HepG2 (cell line): ENCODE measurements around the gene SLC12A2. TPM values are rescaled to one million over a fixed set of nuclear protein-coding genes. Genes with fewer than 3 reads are reported as not detected.

Source experiments
- ADNP ChIP-seq: sonication (generic); formaldehyde crosslinking; IDR thresholded peaks from 2 replicates; pipeline ENCODE4 v1.4.0; 2020; ENCODE audit warnings: missing genetic modification reagents
- ARHGAP35 ChIP-seq: sonication (generic); formaldehyde crosslinking; IDR thresholded peaks from 2 replicates; pipeline ENCODE4 v1.9.0; 2022; ENCODE audit warnings: mild to moderate bottlenecking, inconsistent platforms, moderate library complexity, missing genetic modification reagents, borderline replicate concordance
- ATAD3A ChIP-seq: sonication (generic); formaldehyde crosslinking; IDR thresholded peaks from 2 replicates; pipeline ENCODE4 v1.4.0; 2020; ENCODE audit warnings: missing genetic modification reagents
- CEBPG ChIP-seq: IDR thresholded peaks from 2 replicates; pipeline ENCODE4 v1.6.1; 2016
- CENPX ChIP-seq: sonication (generic); formaldehyde crosslinking; IDR thresholded peaks from 2 replicates; pipeline ENCODE4 v1.9.0; 2021; ENCODE audit warnings: mild to moderate bottlenecking, missing genetic modification reagents, moderate library complexity
- CREM ChIP-seq, 2 experiments: sonication (generic) in 1 of 2; formaldehyde crosslinking in 1 of 2; IDR thresholded peaks; 2 replicates each; pipeline versions ENCODE4 v1.4.0 to v1.6.1; 2016 to 2020; ENCODE audit warnings: antibody characterized with exemption in 1 of 2, mild to moderate bottlenecking in 1 of 2, missing genetic modification reagents in 1 of 2
- HHEX ChIP-seq: IDR thresholded peaks from 2 replicates; pipeline ENCODE4 v1.6.1; 2016; ENCODE audit warnings: control low read depth
- KLF9 ChIP-seq: IDR thresholded peaks from 2 replicates; pipeline ENCODE4 v1.6.1; 2016; ENCODE audit warnings: low read depth
- REXO4 ChIP-seq: sonication (generic); formaldehyde crosslinking; IDR thresholded peaks from 2 replicates; pipeline ENCODE4 v1.8.0; 2022; ENCODE audit warnings: missing genetic modification reagents, mild to moderate bottlenecking, borderline replicate concordance
- RNF219 ChIP-seq: sonication (generic); formaldehyde crosslinking; IDR thresholded peaks from 2 replicates; pipeline ENCODE4 v1.5.0; 2020; ENCODE audit warnings: mild to moderate bottlenecking, missing genetic modification reagents
- SIN3A ChIP-seq: IDR thresholded peaks from 2 replicates; pipeline ENCODE4 v1.6.1; 2011; ENCODE audit warnings: low read depth, mild to moderate bottlenecking, control low read depth, low read length, borderline replicate concordance
- SKI ChIP-seq: fragments of 450-650 bp; IDR thresholded peaks from one replicate; pipeline ENCODE4 v1.6.1; 2018; ENCODE audit warnings: mild to moderate bottlenecking; ENCODE audit not compliant: partially characterized antibody
- TAF15 ChIP-seq: fragments of 200-400 bp; formaldehyde crosslinking; IDR thresholded peaks from one replicate; pipeline ENCODE4 v1.6.1; 2018; ENCODE audit warnings: mild to moderate bottlenecking, low read depth, low read length; ENCODE audit not compliant: poor library complexity, severe bottlenecking
- TCF7 ChIP-seq: sonication (generic); IDR thresholded peaks from 2 replicates; pipeline ENCODE4 v1.6.1; 2016; ENCODE audit warnings: antibody characterized with exemption, low read depth
- ZBTB3 ChIP-seq: sonication (generic); formaldehyde crosslinking; IDR thresholded peaks from 2 replicates; pipeline ENCODE4 v1.4.0; 2020; ENCODE audit warnings: low read depth, mild to moderate bottlenecking, moderate library complexity, missing genetic modification reagents, borderline replicate concordance
- ZFP82 ChIP-seq: sonication (generic); formaldehyde crosslinking; IDR thresholded peaks from 2 replicates; pipeline ENCODE4 v1.5.1; 2020; ENCODE audit warnings: mild to moderate bottlenecking, missing genetic modification reagents, borderline replicate concordance
- ZNF18 ChIP-seq: sonication (generic); formaldehyde crosslinking; IDR thresholded peaks from 2 replicates; pipeline ENCODE4 v1.8.0; 2022; ENCODE audit warnings: mild to moderate bottlenecking, missing genetic modification reagents; ENCODE audit not compliant: insufficient replicate concordance
- ZNF563 ChIP-seq: sonication (generic); formaldehyde crosslinking; IDR thresholded peaks from 2 replicates; pipeline ENCODE4 v1.8.0; 2022; ENCODE audit warnings: mild to moderate bottlenecking, moderate library complexity, missing genetic modification reagents
- ZNF572 ChIP-seq: sonication (generic); formaldehyde crosslinking; IDR thresholded peaks from 2 replicates; pipeline ENCODE4 v1.5.1; 2020; ENCODE audit warnings: mild to moderate bottlenecking, missing genetic modification reagents
- polyA plus RNA-seq, 8 experiments: library from polyadenylated mRNA; depleted of rRNA in 3 of 8; stranded (reverse) in 7 of 8; unstranded in 1 of 8; fragments of >200 nt; fragmentation: Illumina TruSeq in 4 of 8; extraction: Trizol in 4 of 8; gene quantifications; 2 replicates each; pipeline versions ENCODE4 v1.2.1 to v1.2.3, GENCODE V29; 2011 to 2016; ENCODE audit warnings: low read depth in 4 of 8, missing spikeins in 1 of 8, mixed read lengths in 1 of 8; ENCODE audit not compliant: insufficient read depth in 1 of 8
- total RNA-seq, 5 experiments: library from RNA; depleted of rRNA; stranded (reverse); fragments of >200 nt; fragmentation: Illumina TruSeq; extraction: Trizol; gene quantifications; 2 replicates each; pipeline ENCODE4 v1.2.3, GENCODE V29; 2016; ENCODE audit warnings: low read depth in 1 of 5
- TF ChIP-seq, protein P1 (sequence below): sonication (generic); formaldehyde crosslinking; IDR thresholded peaks from 2 replicates; pipeline ENCODE4 v1.5.0; 2020; ENCODE audit warnings: mild to moderate bottlenecking, missing genetic modification reagents, moderate library complexity
- TF ChIP-seq, protein P2 (sequence below): sonication (generic); formaldehyde crosslinking; conservative IDR thresholded peaks from 2 replicates; pipeline ENCODE4 v1.4.0; 2020; ENCODE audit warnings: missing genetic modification reagents
- TF ChIP-seq, protein P3 (sequence below): sonication (generic); formaldehyde crosslinking; IDR thresholded peaks from 2 replicates; pipeline ENCODE4 v1.9.0; 2021; ENCODE audit warnings: missing genetic modification reagents, borderline replicate concordance

Gene SLC12A2
- total and polyA plus RNA-seq, 2 of the 13 experiments (the other 11 are each of a cell fraction or from before 2014, with no cell fraction given) = 4.0 to 9.7 TPM

DNA sequence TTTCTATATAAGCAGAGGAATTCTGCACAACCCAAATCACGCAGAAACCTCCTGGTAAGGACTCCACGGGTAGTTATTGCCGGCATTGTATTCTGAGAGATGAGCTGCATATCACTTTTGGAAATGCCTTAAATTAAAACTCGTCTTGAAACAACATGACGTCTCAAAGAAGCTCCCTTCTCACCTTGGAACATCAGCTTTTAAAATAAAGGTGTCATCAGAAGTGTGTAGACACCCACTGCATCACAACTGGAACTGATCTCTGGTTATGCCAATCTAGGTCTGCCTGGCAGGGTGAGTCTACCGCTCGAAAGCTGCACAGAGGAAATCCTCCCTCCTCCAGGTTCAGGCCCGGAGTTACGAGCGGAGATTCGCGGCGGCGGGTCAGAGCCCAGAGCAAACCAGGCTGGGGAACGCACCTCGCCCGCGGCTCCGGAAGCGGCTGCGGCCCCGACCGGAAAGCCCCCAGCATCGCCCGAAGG is 974 bp upstream of the SLC12A2 start (continued):
- TF ChIP-seq TCF7 = no peak
- no peak for TF ChIP-seq KLF9 (CRISPR knock-in tag)
- TF ChIP-seq ZFP82 = no peak
- TF ChIP-seq CREM (IDR thresholded peaks at IDR 0.05) = no peak
- TF ChIP-seq CREM (CRISPR knock-in tag; IDR thresholded peaks at IDR 0.05) = no peak
- TF ChIP-seq ATAD3A (CRISPR knock-in tag) = no peak
- no peak for TF ChIP-seq ZNF18 (CRISPR knock-in tag)
- TF ChIP-seq, protein P1, sequence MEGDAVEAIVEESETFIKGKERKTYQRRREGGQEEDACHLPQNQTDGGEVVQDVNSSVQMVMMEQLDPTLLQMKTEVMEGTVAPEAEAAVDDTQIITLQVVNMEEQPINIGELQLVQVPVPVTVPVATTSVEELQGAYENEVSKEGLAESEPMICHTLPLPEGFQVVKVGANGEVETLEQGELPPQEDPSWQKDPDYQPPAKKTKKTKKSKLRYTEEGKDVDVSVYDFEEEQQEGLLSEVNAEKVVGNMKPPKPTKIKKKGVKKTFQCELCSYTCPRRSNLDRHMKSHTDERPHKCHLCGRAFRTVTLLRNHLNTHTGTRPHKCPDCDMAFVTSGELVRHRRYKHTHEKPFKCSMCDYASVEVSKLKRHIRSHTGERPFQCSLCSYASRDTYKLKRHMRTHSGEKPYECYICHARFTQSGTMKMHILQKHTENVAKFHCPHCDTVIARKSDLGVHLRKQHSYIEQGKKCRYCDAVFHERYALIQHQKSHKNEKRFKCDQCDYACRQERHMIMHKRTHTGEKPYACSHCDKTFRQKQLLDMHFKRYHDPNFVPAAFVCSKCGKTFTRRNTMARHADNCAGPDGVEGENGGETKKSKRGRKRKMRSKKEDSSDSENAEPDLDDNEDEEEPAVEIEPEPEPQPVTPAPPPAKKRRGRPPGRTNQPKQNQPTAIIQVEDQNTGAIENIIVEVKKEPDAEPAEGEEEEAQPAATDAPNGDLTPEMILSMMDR (CRISPR knock-in tag) = no peak
- no peak for TF ChIP-seq CENPX (CRISPR knock-in tag)
- TF ChIP-seq TAF15 = no peak
- TF ChIP-seq ZNF572 (CRISPR knock-in tag) = no peak
- 0 out of 2 replicates have a peak, but pooled peaks have one; percentile 43 for TF ChIP-seq ZBTB3 (CRISPR knock-in tag)
- TF ChIP-seq, protein P2, sequence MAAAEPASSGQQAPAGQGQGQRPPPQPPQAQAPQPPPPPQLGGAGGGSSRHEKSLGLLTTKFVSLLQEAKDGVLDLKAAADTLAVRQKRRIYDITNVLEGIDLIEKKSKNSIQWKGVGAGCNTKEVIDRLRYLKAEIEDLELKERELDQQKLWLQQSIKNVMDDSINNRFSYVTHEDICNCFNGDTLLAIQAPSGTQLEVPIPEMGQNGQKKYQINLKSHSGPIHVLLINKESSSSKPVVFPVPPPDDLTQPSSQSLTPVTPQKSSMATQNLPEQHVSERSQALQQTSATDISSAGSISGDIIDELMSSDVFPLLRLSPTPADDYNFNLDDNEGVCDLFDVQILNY = no peak
- TF ChIP-seq RNF219 (CRISPR knock-in tag) = no peak
- no peak for TF ChIP-seq REXO4 (CRISPR knock-in tag)
- no peak for TF ChIP-seq HHEX (CRISPR knock-in tag)
- peak; percentile 26; the same call in 1 of the 2 replicates for TF ChIP-seq ZNF563 (CRISPR knock-in tag)
- TF ChIP-seq SKI = no peak
- no peak for TF ChIP-seq ARHGAP35 (CRISPR knock-in tag)
- TF ChIP-seq CEBPG (CRISPR knock-in tag) = no peak
- no peak for TF ChIP-seq SIN3A
- TF ChIP-seq ADNP = no peak
- TF ChIP-seq, protein P3, sequence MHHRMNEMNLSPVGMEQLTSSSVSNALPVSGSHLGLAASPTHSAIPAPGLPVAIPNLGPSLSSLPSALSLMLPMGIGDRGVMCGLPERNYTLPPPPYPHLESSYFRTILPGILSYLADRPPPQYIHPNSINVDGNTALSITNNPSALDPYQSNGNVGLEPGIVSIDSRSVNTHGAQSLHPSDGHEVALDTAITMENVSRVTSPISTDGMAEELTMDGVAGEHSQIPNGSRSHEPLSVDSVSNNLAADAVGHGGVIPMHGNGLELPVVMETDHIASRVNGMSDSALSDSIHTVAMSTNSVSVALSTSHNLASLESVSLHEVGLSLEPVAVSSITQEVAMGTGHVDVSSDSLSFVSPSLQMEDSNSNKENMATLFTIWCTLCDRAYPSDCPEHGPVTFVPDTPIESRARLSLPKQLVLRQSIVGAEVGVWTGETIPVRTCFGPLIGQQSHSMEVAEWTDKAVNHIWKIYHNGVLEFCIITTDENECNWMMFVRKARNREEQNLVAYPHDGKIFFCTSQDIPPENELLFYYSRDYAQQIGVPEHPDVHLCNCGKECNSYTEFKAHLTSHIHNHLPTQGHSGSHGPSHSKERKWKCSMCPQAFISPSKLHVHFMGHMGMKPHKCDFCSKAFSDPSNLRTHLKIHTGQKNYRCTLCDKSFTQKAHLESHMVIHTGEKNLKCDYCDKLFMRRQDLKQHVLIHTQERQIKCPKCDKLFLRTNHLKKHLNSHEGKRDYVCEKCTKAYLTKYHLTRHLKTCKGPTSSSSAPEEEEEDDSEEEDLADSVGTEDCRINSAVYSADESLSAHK (CRISPR knock-in tag) = no peak
